Subcutaneous abdominal adipose tissue (tissue), 5 donors: ENCODE data around the gene NIN.

Experiments used
- H3K27ac ChIP-seq: one replicate; pipeline ENCODE4 v1.7.0; 2013; ENCODE audit warnings: low read depth, mild to moderate bottlenecking, inconsistent platforms, low read length, moderate library complexity
- H3K27me3 ChIP-seq, 5 donors: one replicate each; pipeline ENCODE4 v1.7.0; 2013; ENCODE audit warnings: low read length in 5 of 5, inconsistent platforms in 1 of 5; ENCODE audit not compliant: control insufficient read depth in 5 of 5, insufficient read depth in 4 of 5
- H3K36me3 ChIP-seq, 5 donors: one replicate each; pipeline ENCODE4 v1.7.0; 2013; ENCODE audit warnings: low read length in 5 of 5; ENCODE audit not compliant: control insufficient read depth in 5 of 5, insufficient read depth in 5 of 5
- H3K4me1 ChIP-seq, 5 donors: one replicate each; pipeline ENCODE4 v1.7.0; 2013; ENCODE audit warnings: low read length in 5 of 5, mild to moderate bottlenecking in 3 of 5, moderate library complexity in 1 of 5; ENCODE audit not compliant: control insufficient read depth in 5 of 5, insufficient read depth in 5 of 5
- H3K4me3 ChIP-seq, 5 donors: one replicate each; pipeline ENCODE4 v1.7.0; 2013; ENCODE audit warnings: low read length in 5 of 5, low read depth in 1 of 5
- H3K9ac ChIP-seq, 5 donors: one replicate each; pipeline ENCODE4 v1.7.0; 2013; ENCODE audit warnings: low read length in 5 of 5, mild to moderate bottlenecking in 4 of 5, moderate library complexity in 3 of 5
- H3K9me3 ChIP-seq, 5 donors: one replicate each; pipeline ENCODE4 v1.7.0; 2013; ENCODE audit warnings: low read length in 5 of 5; ENCODE audit not compliant: control insufficient read depth in 5 of 5
- donor health status: healthy.
- donor health status: healthy.
- donor health status: healthy.
- donor health status: healthy.
- donor health status: healthy.

NIN gene

DNA sequence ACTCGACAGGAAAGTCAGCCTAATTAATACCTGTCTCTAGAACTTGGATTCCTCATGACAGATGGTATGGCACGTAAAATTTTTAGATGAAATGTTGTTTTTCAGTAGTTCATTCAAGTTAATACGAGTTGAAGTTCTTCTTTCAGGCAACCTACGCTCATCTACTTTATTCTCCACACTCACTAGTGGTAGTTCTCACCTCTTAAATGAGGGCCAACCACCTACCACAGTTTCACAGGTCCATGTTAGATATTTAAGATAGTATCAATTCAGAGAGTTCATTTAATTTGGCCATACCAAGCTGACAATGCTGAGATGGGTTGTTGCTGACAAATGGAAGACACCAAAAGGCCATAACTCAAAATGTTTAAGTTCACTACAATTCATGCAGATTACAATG lies 50.6 kb downstream of the NIN start:
- Histone ChIP-seq H3K9me3 (no peaks in the 10 kb centered on the region), H3K9ac (no peak overlapping the region), H3K27ac (no peak overlapping the region), H3K27me3 (no peaks in the 10 kb centered on the region), H3K4me1 (peaks cover 0 to 16% (median 13%) of the 10 kb centered on the region in 5 donors), H3K36me3 (peaks cover 0 to 6% (median 4%) of the 10 kb centered on the region in 5 donors), H3K4me3 (no peak overlapping the region)

DNA sequence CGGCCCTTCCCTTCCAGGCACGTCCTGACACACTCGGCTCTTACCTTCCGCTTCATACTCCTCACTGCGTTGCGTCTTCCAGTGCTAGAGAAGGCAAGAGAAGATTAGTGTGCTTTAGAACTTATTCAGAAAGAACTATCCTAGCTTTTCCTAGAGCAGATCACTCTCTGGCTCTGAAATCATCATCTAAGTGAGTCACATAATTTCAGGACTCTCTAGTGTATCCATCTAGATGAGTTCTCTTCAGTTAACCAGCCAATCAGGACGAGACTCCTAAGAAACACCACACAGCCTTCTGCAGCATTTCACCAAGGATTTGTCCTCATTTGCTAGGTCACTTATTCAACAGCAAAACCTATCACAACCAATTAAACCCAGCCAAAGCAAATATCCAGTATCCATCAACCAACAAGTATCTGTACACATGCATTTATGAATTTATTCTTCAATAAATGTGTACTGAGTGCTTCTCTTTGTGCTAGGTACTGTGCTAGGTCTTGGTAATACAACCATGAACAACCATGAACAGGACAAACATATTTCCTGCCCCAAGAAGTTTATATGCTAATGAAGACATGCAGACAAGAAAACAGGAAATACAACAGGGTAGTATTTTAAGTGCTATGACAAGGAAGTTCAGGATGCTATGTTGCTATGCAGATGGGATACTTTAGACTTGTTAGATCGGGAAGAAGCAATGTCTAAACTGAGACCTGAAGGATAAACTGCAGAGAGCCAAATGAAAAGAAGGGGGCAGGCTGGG lies 52.1 kb downstream of the NIN start:
- peaks cover 0 to 6% (median 4%) of the 10 kb centered on the region in 5 donors for H3K36me3 ChIP-seq
- H3K27me3 ChIP-seq, result no peaks in the 10 kb centered on the region
- H3K9ac ChIP-seq, result no peak overlapping the region
- no peaks in the 10 kb centered on the region for H3K9me3 ChIP-seq
- no peak overlapping the region for H3K27ac ChIP-seq
- H3K4me1 ChIP-seq, result peaks cover 0 to 21% (median 15%) of the 10 kb centered on the region in 5 donors
- H3K4me3 ChIP-seq, result no peak overlapping the region

- Histone ChIP-seq H3K27ac (peak overlapping the region; percentile 78), H3K27me3 (no peaks in the 10 kb centered on the region), H3K4me1 (peaks cover 0 to 25% (median 19%) of the 10 kb centered on the region in 5 donors), H3K36me3 (peaks cover 0 to 13% (median 9%) of the 10 kb centered on the region in 5 donors), H3K9ac (no peak overlapping the region), H3K9me3 (no peaks in the 10 kb centered on the region), H3K4me3 (no peak overlapping the region)
Measured at GRCh38 chr14:50776522-50776921, 54.4 kb downstream of the NIN start.

DNA sequence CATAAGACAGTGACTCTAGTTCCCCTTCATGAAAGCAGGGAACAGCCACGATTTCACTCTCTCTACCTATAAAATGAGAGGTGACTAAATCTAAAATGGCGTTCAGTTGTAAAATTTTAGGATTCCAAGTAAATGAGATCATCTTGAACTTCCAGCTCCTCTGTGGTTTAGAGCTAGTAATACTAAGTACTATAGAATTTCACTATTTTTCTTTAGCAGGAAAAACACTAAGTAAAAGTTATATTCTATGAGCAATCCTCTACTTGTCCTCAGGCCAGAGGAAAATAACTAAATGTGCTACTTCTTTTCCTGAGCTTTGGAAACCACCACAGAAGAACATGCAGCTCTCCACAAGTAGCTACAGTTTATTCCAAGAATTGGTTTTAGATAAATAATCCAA lies 55.6 kb downstream of the NIN start:
- peak overlapping the region in 4 of 5 donors; percentile 10 to 60 (median 42) for H3K4me3 ChIP-seq
- H3K9ac ChIP-seq, result peak overlapping the region in 3 of 5 donors; percentile 4 to 67 (median 54)
- H3K27ac ChIP-seq, result peak overlapping the region; percentile 78
- H3K9me3 ChIP-seq, result no peaks in the 10 kb centered on the region
- H3K36me3 ChIP-seq, result peaks cover 9 to 25% (median 21%) of the 10 kb centered on the region in 5 donors
- no peaks in the 10 kb centered on the region for H3K27me3 ChIP-seq
- H3K4me1 ChIP-seq, result peaks cover 0 to 25% (median 19%) of the 10 kb centered on the region in 5 donors

DNA sequence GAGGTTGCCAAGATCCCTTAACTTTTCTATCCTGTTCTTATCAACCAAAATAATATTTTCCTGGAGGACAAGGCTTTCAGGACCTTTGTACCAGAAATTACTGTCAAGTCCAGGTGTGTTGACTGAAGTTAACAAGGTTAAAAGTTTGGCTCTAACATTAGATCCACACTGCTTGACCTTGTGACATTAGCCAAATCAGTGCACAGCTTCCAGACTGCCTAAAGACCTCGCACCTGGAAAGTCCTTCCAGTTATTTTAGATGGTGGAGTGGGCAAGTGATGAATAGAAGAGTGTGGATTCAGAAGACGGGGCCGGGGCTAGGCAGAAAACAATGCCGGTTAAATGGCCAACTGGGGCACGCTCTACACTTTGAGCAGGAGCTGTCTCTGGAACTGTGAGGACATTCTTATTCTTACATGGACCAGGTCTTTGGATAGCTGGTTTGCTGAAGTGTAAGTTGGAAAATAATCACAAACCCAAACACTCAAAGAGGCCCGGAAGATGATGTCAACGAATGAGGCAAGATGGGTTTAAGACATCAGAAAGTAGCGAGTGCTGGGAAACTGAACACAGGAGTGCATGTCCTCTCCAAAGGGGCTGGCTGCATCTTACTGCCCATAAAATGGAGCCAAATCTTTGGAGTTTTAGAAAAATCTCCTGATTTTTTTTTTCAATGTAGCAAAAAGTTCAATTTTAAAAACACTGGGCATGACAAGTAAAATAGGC lies 56.3 kb downstream of the NIN start:
- H3K4me1 ChIP-seq, result peaks cover 0 to 25% (median 19%) of the 10 kb centered on the region in 5 donors
- no peaks in the 10 kb centered on the region for H3K27me3 ChIP-seq
- H3K27ac ChIP-seq, result peak overlapping the region; percentile 78
- H3K4me3 ChIP-seq, result peak overlapping the region in 4 of 5 donors; percentile 10 to 60 (median 42)
- no peaks in the 10 kb centered on the region for H3K9me3 ChIP-seq
- H3K9ac ChIP-seq, result peak overlapping the region in 3 of 5 donors; percentile 4 to 67 (median 54)
- peaks cover 10 to 31% (median 27%) of the 10 kb centered on the region in 5 donors for H3K36me3 ChIP-seq

DNA sequence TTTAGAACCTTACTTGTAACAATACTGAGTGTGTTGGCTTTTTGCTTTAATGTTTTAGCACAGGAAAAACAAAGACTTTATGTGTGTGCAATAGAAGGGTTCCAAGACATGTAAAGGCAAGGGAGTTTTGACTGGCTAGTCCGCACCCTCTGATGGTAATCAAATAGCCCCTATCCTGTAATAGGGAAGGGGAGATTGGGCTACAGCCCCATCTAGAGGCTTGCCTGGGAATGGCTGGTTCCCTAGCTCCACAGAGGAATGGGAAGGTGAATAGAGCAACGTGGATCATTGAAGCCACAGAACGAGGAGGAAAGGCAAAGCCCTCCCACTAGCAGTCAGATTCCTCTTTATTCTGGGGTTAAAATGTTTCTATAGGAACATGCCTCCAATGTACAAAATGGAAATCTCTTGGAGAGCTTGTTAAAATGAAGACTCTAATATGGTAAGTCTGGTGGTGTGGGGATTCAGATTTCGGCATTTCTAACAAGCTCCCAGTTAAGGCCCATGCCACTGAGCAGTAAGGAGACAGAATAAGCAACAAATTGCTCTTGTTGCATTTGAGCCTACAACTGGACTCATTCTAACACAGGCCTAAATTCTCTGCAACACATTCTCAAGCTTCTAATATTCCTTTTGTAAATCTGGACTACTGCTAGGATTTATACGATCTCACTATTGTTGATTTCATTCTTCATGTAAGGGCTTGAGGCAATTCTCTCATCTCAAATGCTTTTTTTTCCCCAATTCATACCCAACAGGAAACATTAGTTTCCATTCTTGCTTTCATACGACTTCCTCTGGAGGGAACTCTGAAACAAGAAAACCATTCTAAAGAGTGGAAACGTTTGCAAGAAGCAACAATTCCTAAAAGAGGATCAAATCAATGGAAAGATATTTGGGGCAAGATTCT lies 57.1 kb downstream of the NIN start:
- Histone ChIP-seq H3K9ac (peak overlapping the region in 1 of 5 donors; percentile 46), H3K36me3 (peaks cover 13 to 39% (median 34%) of the 10 kb centered on the region in 5 donors), H3K27ac (peak overlapping the region; percentile 78)

GRCh38 chr14:50772412-50772811 lies 58.5 kb downstream of the NIN start:
- Histone ChIP-seq H3K4me1 (peaks cover 0 to 22% (median 14%) of the 10 kb centered on the region in 5 donors), H3K27me3 (no peaks in the 10 kb centered on the region), H3K9me3 (no peaks in the 10 kb centered on the region), H3K9ac (no peak overlapping the region), H3K4me3 (no peak overlapping the region), H3K27ac (no peak overlapping the region), H3K36me3 (peaks cover 18 to 45% (median 42%) of the 10 kb centered on the region in 5 donors)

More for the DNA sequence above, 57.1 kb downstream of the NIN start:
- H3K4me3 ChIP-seq, result no peak overlapping the region
- no peaks in the 10 kb centered on the region for H3K27me3 ChIP-seq
- H3K9me3 ChIP-seq, result no peaks in the 10 kb centered on the region
- peaks cover 0 to 25% (median 14%) of the 10 kb centered on the region in 5 donors for H3K4me1 ChIP-seq

- Histone ChIP-seq H3K4me3 (no peak overlapping the region), H3K9me3 (no peaks in the 10 kb centered on the region), H3K4me1 (peaks cover 0 to 31% (median 23%) of the 10 kb centered on the region in 5 donors), H3K27me3 (no peaks in the 10 kb centered on the region), H3K27ac (no peak overlapping the region), H3K36me3 (peaks cover 18 to 49% (median 45%) of the 10 kb centered on the region in 5 donors), H3K9ac (no peak overlapping the region)
Measured at GRCh38 chr14:50770586-50770985, 60.4 kb downstream of the NIN start.

GRCh38 chr14:50769863-50770500 lies 61.0 kb downstream of the NIN start:
- H3K36me3 ChIP-seq, result peaks cover 18 to 49% (median 45%) of the 10 kb centered on the region in 5 donors
- no peak overlapping the region for H3K27ac ChIP-seq
- H3K4me3 ChIP-seq, result no peak overlapping the region
- H3K27me3 ChIP-seq, result no peaks in the 10 kb centered on the region
- no peaks in the 10 kb centered on the region for H3K9me3 ChIP-seq
- H3K9ac ChIP-seq, result no peak overlapping the region
- H3K4me1 ChIP-seq, result peaks cover 0 to 30% (median 21%) of the 10 kb centered on the region in 5 donors
